ENCODE results near the gene GPANK1. TPM values are rescaled to one million over a fixed set of nuclear protein-coding genes. Genes with fewer than 3 reads are reported as not detected.

Gene GPANK1
- total and polyA plus RNA-seq, 2 of the 13 experiments (the other 11 are each of a cell fraction or from before 2014, with no cell fraction given) = 15.4 to 22.8 TPM

DNA sequence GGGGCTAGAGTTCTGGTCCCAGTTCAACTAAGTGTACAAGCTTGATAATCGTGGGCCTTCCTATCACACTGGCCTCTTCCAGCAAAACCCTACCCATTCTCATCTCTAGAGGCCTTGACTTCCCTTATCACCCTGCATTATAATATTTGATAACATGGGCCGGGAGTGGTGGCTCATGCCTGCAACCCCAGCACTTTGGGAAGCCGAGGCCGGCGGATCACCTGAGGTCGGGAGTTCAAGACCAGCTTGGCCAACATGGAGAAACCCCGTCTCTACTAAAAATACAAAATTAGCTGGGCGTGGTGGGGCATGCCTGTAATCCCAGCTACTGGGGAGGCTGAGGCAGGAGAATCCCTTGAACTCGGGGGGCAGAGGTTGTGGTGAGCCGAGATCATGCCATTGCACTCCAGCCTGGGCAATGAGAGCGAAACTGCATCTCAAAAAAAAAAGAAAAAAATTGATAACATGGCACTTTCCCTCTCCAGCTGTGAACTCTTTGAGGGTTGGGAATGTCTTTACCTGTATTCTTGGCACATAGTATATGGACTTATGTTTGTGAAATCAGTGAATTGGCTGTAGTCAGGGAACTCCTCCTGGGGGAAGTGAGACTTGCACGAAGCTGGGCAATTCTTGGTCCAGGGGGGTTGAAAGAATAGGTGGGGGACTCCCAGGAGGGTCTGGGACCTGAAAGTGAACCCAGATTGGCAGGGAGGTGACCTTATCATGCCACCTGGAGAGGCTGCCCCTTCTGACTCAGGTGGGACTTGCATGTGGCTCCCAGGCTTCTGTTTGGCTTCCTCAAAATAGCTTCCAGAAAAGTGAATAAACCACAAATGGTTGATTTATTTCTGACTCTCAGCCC lies 3.3 kb downstream of the GPANK1 start (continued):
- TF ChIP-seq SSRP1 (CRISPR knock-in tag; IDR thresholded peaks at IDR 0.05) = peak; percentile 48
- no peak for TF ChIP-seq ELF3 (CRISPR knock-in tag; IDR thresholded peaks at IDR 0.05)
- no peak for TF ChIP-seq RAD21 (CRISPR knock-in tag; IDR thresholded peaks at IDR 0.05)
- TF ChIP-seq ZNF709 (CRISPR knock-in tag; IDR thresholded peaks at IDR 0.05) = peak; percentile 10; the same call in 1 of the 2 replicates
- TF ChIP-seq, protein P1, sequence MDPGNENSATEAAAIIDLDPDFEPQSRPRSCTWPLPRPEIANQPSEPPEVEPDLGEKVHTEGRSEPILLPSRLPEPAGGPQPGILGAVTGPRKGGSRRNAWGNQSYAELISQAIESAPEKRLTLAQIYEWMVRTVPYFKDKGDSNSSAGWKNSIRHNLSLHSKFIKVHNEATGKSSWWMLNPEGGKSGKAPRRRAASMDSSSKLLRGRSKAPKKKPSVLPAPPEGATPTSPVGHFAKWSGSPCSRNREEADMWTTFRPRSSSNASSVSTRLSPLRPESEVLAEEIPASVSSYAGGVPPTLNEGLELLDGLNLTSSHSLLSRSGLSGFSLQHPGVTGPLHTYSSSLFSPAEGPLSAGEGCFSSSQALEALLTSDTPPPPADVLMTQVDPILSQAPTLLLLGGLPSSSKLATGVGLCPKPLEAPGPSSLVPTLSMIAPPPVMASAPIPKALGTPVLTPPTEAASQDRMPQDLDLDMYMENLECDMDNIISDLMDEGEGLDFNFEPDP (CRISPR knock-in tag; conservative IDR thresholded peaks at IDR 0.05) = no peak
- TF ChIP-seq, protein P2, sequence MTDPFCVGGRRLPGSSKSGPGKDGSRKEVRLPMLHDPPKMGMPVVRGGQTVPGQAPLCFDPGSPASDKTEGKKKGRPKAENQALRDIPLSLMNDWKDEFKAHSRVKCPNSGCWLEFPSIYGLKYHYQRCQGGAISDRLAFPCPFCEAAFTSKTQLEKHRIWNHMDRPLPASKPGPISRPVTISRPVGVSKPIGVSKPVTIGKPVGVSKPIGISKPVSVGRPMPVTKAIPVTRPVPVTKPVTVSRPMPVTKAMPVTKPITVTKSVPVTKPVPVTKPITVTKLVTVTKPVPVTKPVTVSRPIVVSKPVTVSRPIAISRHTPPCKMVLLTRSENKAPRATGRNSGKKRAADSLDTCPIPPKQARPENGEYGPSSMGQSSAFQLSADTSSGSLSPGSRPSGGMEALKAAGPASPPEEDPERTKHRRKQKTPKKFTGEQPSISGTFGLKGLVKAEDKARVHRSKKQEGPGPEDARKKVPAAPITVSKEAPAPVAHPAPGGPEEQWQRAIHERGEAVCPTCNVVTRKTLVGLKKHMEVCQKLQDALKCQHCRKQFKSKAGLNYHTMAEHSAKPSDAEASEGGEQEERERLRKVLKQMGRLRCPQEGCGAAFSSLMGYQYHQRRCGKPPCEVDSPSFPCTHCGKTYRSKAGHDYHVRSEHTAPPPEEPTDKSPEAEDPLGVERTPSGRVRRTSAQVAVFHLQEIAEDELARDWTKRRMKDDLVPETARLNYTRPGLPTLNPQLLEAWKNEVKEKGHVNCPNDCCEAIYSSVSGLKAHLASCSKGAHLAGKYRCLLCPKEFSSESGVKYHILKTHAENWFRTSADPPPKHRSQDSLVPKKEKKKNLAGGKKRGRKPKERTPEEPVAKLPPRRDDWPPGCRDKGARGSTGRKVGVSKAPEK (CRISPR knock-in tag; IDR thresholded peaks at IDR 0.05; ENCODE audit: borderline replicate concordance) = 0 out of 2 replicates have a peak, but pooled peaks have one; percentile 1
- no peak for TF ChIP-seq GATAD2A (CRISPR knock-in tag; IDR thresholded peaks at IDR 0.05)
- TF ChIP-seq, protein P3, sequence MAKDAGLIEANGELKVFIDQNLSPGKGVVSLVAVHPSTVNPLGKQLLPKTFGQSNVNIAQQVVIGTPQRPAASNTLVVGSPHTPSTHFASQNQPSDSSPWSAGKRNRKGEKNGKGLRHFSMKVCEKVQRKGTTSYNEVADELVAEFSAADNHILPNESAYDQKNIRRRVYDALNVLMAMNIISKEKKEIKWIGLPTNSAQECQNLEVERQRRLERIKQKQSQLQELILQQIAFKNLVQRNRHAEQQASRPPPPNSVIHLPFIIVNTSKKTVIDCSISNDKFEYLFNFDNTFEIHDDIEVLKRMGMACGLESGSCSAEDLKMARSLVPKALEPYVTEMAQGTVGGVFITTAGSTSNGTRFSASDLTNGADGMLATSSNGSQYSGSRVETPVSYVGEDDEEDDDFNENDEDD (CRISPR knock-in tag; IDR thresholded peaks at IDR 0.05; ENCODE audit: borderline replicate concordance) = no peak
- TF ChIP-seq NFIB (CRISPR knock-in tag; IDR thresholded peaks at IDR 0.05; ENCODE audit: borderline replicate concordance) = no peak
- TF ChIP-seq, protein P4, sequence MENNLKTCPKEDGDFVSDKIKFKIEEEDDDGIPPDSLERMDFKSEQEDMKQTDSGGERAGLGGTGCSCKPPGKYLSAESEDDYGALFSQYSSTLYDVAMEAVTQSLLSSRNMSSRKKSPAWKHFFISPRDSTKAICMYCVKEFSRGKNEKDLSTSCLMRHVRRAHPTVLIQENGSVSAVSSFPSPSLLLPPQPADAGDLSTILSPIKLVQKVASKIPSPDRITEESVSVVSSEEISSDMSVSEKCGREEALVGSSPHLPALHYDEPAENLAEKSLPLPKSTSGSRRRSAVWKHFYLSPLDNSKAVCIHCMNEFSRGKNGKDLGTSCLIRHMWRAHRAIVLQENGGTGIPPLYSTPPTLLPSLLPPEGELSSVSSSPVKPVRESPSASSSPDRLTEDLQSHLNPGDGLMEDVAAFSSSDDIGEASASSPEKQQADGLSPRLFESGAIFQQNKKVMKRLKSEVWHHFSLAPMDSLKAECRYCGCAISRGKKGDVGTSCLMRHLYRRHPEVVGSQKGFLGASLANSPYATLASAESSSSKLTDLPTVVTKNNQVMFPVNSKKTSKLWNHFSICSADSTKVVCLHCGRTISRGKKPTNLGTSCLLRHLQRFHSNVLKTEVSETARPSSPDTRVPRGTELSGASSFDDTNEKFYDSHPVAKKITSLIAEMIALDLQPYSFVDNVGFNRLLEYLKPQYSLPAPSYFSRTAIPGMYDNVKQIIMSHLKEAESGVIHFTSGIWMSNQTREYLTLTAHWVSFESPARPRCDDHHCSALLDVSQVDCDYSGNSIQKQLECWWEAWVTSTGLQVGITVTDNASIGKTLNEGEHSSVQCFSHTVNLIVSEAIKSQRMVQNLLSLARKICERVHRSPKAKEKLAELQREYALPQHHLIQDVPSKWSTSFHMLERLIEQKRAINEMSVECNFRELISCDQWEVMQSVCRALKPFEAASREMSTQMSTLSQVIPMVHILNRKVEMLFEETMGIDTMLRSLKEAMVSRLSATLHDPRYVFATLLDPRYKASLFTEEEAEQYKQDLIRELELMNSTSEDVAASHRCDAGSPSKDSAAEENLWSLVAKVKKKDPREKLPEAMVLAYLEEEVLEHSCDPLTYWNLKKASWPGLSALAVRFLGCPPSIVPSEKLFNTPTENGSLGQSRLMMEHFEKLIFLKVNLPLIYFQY (CRISPR knock-in tag; IDR thresholded peaks at IDR 0.05; ENCODE audit: borderline replicate concordance) = no peak
- TF ChIP-seq TEAD3 (CRISPR knock-in tag; optimal IDR thresholded peaks at IDR 0.05; ENCODE audit: borderline replicate concordance) = no peak
- no peak for TF ChIP-seq PAWR (CRISPR knock-in tag; IDR thresholded peaks at IDR 0.05; ENCODE audit: borderline replicate concordance)
- TF ChIP-seq ZMYM4 (CRISPR knock-in tag; IDR thresholded peaks at IDR 0.05) = no peak; the same call in 1 of the 2 replicates
- TF ChIP-seq NFE2L1 (CRISPR knock-in tag; IDR thresholded peaks at IDR 0.05; ENCODE audit: borderline replicate concordance) = no peak
- peak; percentile 53; the same call in 1 of the 2 replicates for TF ChIP-seq ZNF235 (CRISPR knock-in tag; IDR thresholded peaks at IDR 0.05; ENCODE audit: borderline replicate concordance)
- no peak for TF ChIP-seq SIN3B (IDR thresholded peaks at IDR 0.05; ENCODE audit: low read length)
- no peak for TF ChIP-seq ZNF101 (CRISPR knock-in tag; IDR thresholded peaks at IDR 0.05; ENCODE audit: borderline replicate concordance, low read depth)
- TF ChIP-seq KDM5B (CRISPR knock-in tag; IDR thresholded peaks at IDR 0.05; ENCODE audit: borderline replicate concordance) = peak; percentile 29; the same call in 1 of the 2 replicates
- 0 out of 2 replicates have a peak, but pooled peaks have one; percentile 8 for TF ChIP-seq HOXD1 (CRISPR knock-in tag; IDR thresholded peaks at IDR 0.05)
- peak; percentile 32; the same call in 1 of the 2 replicates for TF ChIP-seq POLR2AphosphoS5 (IDR thresholded peaks at IDR 0.05; ENCODE audit: low read depth, low read length)
- peak in 1 of 2 experiments; percentile 31; a peak in 1 of 4 replicates for TF ChIP-seq POLR2A (IDR thresholded peaks at IDR 0.05; ENCODE audit: insufficient read depth in 1 of 2, low read depth in 2 of 2, low read length in 2 of 2)

Data from HepG2 (cell line).